SU-DHL-6 (cell line): ENCODE measurements around the gene SMARCAD1.

ENCODE experiments used
- H2AFZ ChIP-seq: fragments of 200-600 bp; sonication (generic); 2 replicates; pipeline ENCODE4 v1.6.1; 2014; ENCODE audit warnings: low read depth, mild to moderate bottlenecking, moderate library complexity, mixed read lengths, antibody characterized with exemption, low read length; ENCODE audit not compliant: severe bottlenecking
- H3F3A ChIP-seq: fragments of 200-600 bp; shearing (Covaris generic); 2 replicates; pipeline ENCODE4 v1.6.0; 2016; ENCODE audit warnings: antibody characterized with exemption, mild to moderate bottlenecking; ENCODE audit not compliant: insufficient read depth
- H3K27ac ChIP-seq: fragments of 200-600 bp; sonication (generic); 2 replicates; pipeline ENCODE4 v1.5.1; 2016; ENCODE audit warnings: low read depth, mild to moderate bottlenecking, low read length, moderate library complexity, mixed read lengths
- H3K27me3 ChIP-seq: fragments of 200-600 bp; sonication (generic), shearing (Covaris generic); 2 replicates; pipeline ENCODE4 v1.6.0; 2014; ENCODE audit warnings: mild to moderate bottlenecking, low read length
- H3K36me3 ChIP-seq: fragments of 200-600 bp; sonication (generic); 2 replicates; pipeline ENCODE4 v1.6.1; 2014; ENCODE audit warnings: mild to moderate bottlenecking, low read length, mixed read lengths
- H3K4me2 ChIP-seq: fragments of 300-600, 200-600 bp; shearing (Covaris generic), sonication (generic); 2 replicates; pipeline ENCODE4 v1.6.0; 2014; ENCODE audit warnings: low read length, low read depth, mild to moderate bottlenecking; ENCODE audit not compliant: poor library complexity, severe bottlenecking
- H3K4me3 ChIP-seq: fragments of 200-600 bp; sonication (generic); 2 replicates; pipeline ENCODE4 v1.5.1; 2014; ENCODE audit warnings: antibody characterized with exemption, low read length, mild to moderate bottlenecking, mixed read lengths; ENCODE audit not compliant: insufficient read depth, poor library complexity, severe bottlenecking
- H3K79me2 ChIP-seq: fragments of 200-600 bp; sonication (generic); 2 replicates; pipeline ENCODE4 v1.6.1; 2014; ENCODE audit warnings: mild to moderate bottlenecking, low read length, moderate library complexity; ENCODE audit not compliant: insufficient read depth
- H3K9ac ChIP-seq: fragments of 200-600 bp; sonication (generic); 2 replicates; pipeline ENCODE4 v1.7.0; 2014; ENCODE audit warnings: mild to moderate bottlenecking, low read length
- H3K9me2 ChIP-seq: fragments of 200-600 bp; sonication (generic); replicated peaks from 2 replicates; pipeline ENCODE4 v1.6.1; 2014; ENCODE audit warnings: low read length; ENCODE audit not compliant: insufficient read depth
- H3K9me3 ChIP-seq: fragments of 200-600 bp; sonication (generic); 2 replicates; pipeline ENCODE4 v1.6.1; 2014; ENCODE audit warnings: low read length, mixed read lengths; ENCODE audit not compliant: insufficient read depth
- H4K20me1 ChIP-seq: fragments of 200-600 bp; sonication (generic); 2 replicates; pipeline ENCODE4 v1.6.1; 2014; ENCODE audit warnings: low read depth, mild to moderate bottlenecking, antibody characterized with exemption, low read length, moderate library complexity, mixed read lengths
- CTCF ChIP-seq: fragments of 200-600 bp; sonication (generic); IDR thresholded peaks from one replicate; pipeline ENCODE4 v1.5.1; 2017; ENCODE audit warnings: antibody characterized with exemption, mild to moderate bottlenecking, low read length, moderate library complexity; ENCODE audit not compliant: insufficient read depth, poor library complexity, severe bottlenecking
- EZH2phosphoT487 ChIP-seq: fragments of 200-600 bp; sonication (generic), shearing (Covaris generic); conservative IDR thresholded peaks from 2 replicates; pipeline ENCODE4 v1.6.1; 2018; ENCODE audit warnings: mild to moderate bottlenecking, antibody characterized with exemption, low read length, moderate library complexity, mixed read lengths

The SMARCAD1 gene

GRCh38 chr4:94235825-94236224 lies 28.2 kb downstream of the SMARCAD1 start:
- no peak overlapping the region for H3K4me3 ChIP-seq
- no peaks in the 10 kb centered on the region for H3K9me3 ChIP-seq
- no peak for TF ChIP-seq CTCF
- no peak for TF ChIP-seq EZH2phosphoT487
- no peaks in the 10 kb centered on the region for H3K27me3 ChIP-seq
- no peak overlapping the region for H3K9ac ChIP-seq
- H2AFZ ChIP-seq: no peak overlapping the region
- H3K36me3 ChIP-seq: no peaks in the 10 kb centered on the region
- H3K27ac ChIP-seq: no peak overlapping the region
- no peaks in the 10 kb centered on the region for H3K79me2 ChIP-seq
- H3K4me2 ChIP-seq: no peak overlapping the region
- H3K9me2 ChIP-seq: no peaks in the 10 kb centered on the region
- H3F3A ChIP-seq: no peaks in the 10 kb centered on the region
- H4K20me1 ChIP-seq: no peaks in the 10 kb centered on the region

- no peak overlapping the region for H3K27ac ChIP-seq
- no peaks in the 10 kb centered on the region for H3K79me2 ChIP-seq
- no peaks in the 10 kb centered on the region for H3K9me2 ChIP-seq
- no peak overlapping the region for H3K4me2 ChIP-seq
- TF ChIP-seq CTCF: no peak
- no peak for TF ChIP-seq EZH2phosphoT487
- H3K9ac ChIP-seq: no peak overlapping the region
- no peaks in the 10 kb centered on the region for H3K36me3 ChIP-seq
- H4K20me1 ChIP-seq: no peaks in the 10 kb centered on the region
- H3K9me3 ChIP-seq: no peaks in the 10 kb centered on the region
- H3K4me3 ChIP-seq: no peak overlapping the region
- H2AFZ ChIP-seq: no peak overlapping the region
- H3F3A ChIP-seq: no peaks in the 10 kb centered on the region
- H3K27me3 ChIP-seq: no peaks in the 10 kb centered on the region
These were observed 29.6 kb downstream of the SMARCAD1 start for GRCh38 chr4:94237271-94237670.

- Histone ChIP-seq H3K4me3 (no peak overlapping the region), H3F3A (no peaks in the 10 kb centered on the region), H3K9me3 (no peaks in the 10 kb centered on the region), H2AFZ (no peak overlapping the region), H3K27me3 (no peaks in the 10 kb centered on the region), H3K9ac (no peak overlapping the region), H3K27ac (no peak overlapping the region), H3K4me2 (no peak overlapping the region), H4K20me1 (no peaks in the 10 kb centered on the region), H3K79me2 (no peaks in the 10 kb centered on the region), H3K9me2 (no peaks in the 10 kb centered on the region), H3K36me3 (no peaks in the 10 kb centered on the region)
- no peak for TF ChIP-seq EZH2phosphoT487
- no peak for TF ChIP-seq CTCF
These were observed 30.5 kb downstream of the SMARCAD1 start for GRCh38 chr4:94238160-94238559.
